ENCODE data around the gene XPO4. TPM values are rescaled to one million over a fixed set of nuclear protein-coding genes. Genes with fewer than 3 reads are reported as not detected.

XPO4 gene
- total RNA-seq, 2 donors from 2014 or later, result 9.1 to 9.6 TPM

- Histone ChIP-seq H3K36me3 (replicated peaks in 1 of 2; ENCODE audit: insufficient read depth in 1 of 2, low read depth in 2 of 2) (no peaks in the 10 kb centered on the region), H3K4me3 (no peak overlapping the region), H3K9me3 (no peaks in the 10 kb centered on the region), H3K4me1 (no peaks in the 10 kb centered on the region), H3K27me3 (no peaks in the 10 kb centered on the region), H3K27ac (no peak overlapping the region)
- 91 to 93% methylated on average over 5 of the region's 5 CpGs for WGBS, 2 donors
- no peak for ATAC-seq
- DNase-seq, result no peak
- TF ChIP-seq CTCF (IDR thresholded peaks at IDR 0.05) (no peak), POLR2A (IDR thresholded peaks at IDR 0.05) (no peak)
- intact Hi-C loops (cut with DNase I), result loop anchor here (5.0 to 10.0 kb wide), 2 partner anchors 110 to 328 kb away; no protein-coding TSS in a partner anchor
These were observed 77.6 kb downstream of the XPO4 start for GRCh38 chr13:20824762-20825476.

GRCh38 chr13:20823071-20823470, 79.5 kb downstream of the XPO4 start:
- ATAC-seq (no peak), DNase-seq (no peak)
- H3K4me3 ChIP-seq, result no peak overlapping the region
- no peaks in the 10 kb centered on the region for H3K4me1 ChIP-seq
- TF ChIP-seq CTCF (IDR thresholded peaks at IDR 0.05), result no peak
- TF ChIP-seq POLR2A (IDR thresholded peaks at IDR 0.05), result no peak
- WGBS, 2 donors, result 88 to 100% methylated on average over 1 of the region's 1 CpG
- no peaks in the 10 kb centered on the region for H3K27me3 ChIP-seq
- intact Hi-C loops (cut with DNase I), result loop anchor here (10.0 kb wide), 1 partner anchor 108 kb away; no protein-coding TSS in a partner anchor
- H3K36me3 ChIP-seq (replicated peaks in 1 of 2; ENCODE audit: insufficient read depth in 1 of 2, low read depth in 2 of 2), result no peaks in the 10 kb centered on the region
- no peaks in the 10 kb centered on the region for H3K9me3 ChIP-seq
- H3K27ac ChIP-seq, result no peak overlapping the region

- 86% methylated on average over 1 of the region's 1 CpG for WGBS, 2 donors
- no peaks in the 10 kb centered on the region for H3K9me3 ChIP-seq
- no peak for DNase-seq
- no peaks in the 10 kb centered on the region for H3K4me1 ChIP-seq
- H3K4me3 ChIP-seq, result no peak overlapping the region
- H3K27ac ChIP-seq, result no peak overlapping the region
- intact Hi-C loops (cut with DNase I), result loop anchor here (10.0 kb wide), 1 partner anchor 108 kb away; no protein-coding TSS in a partner anchor
- no peaks in the 10 kb centered on the region for H3K27me3 ChIP-seq
- no peak for ATAC-seq
- no peaks in the 10 kb centered on the region for H3K36me3 ChIP-seq (replicated peaks in 1 of 2; ENCODE audit: insufficient read depth in 1 of 2, low read depth in 2 of 2)
- TF ChIP-seq CTCF (IDR thresholded peaks at IDR 0.05) (no peak), POLR2A (IDR thresholded peaks at IDR 0.05) (no peak)
These were observed 80.1 kb downstream of the XPO4 start for GRCh38 chr13:20822406-20822805.

GRCh38 chr13:20819715-20820114, 82.8 kb downstream of the XPO4 start:
- intact Hi-C loops (cut with DNase I), result loop anchor here (10.0 kb wide), 1 partner anchor 105 kb away; no protein-coding TSS in a partner anchor
- H3K27ac ChIP-seq, result no peak overlapping the region
- no peaks in the 10 kb centered on the region for H3K9me3 ChIP-seq
- 97 to 98% methylated on average over 3 of the region's 3 CpGs for WGBS, 2 donors
- H3K4me3 ChIP-seq, result no peak overlapping the region
- no peaks in the 10 kb centered on the region for H3K36me3 ChIP-seq (replicated peaks in 1 of 2; ENCODE audit: insufficient read depth in 1 of 2, low read depth in 2 of 2)
- peaks cover 2% of the 10 kb centered on the region for H3K4me1 ChIP-seq
- DNase-seq (no peak), ATAC-seq (no peak)
- no peak for TF ChIP-seq CTCF (IDR thresholded peaks at IDR 0.05)
- H3K27me3 ChIP-seq, result no peaks in the 10 kb centered on the region

GRCh38 chr13:20815464-20815863, 87.1 kb downstream of the XPO4 start:
- intact Hi-C loops (cut with DNase I), result no loop called here
- ATAC-seq (no peak), DNase-seq (no peak)
- H3K27me3 ChIP-seq, result no peaks in the 10 kb centered on the region
- 35 to 40% methylated on average over 1 of the region's 1 CpG for WGBS, 2 donors
- H3K36me3 ChIP-seq (replicated peaks in 1 of 2; ENCODE audit: insufficient read depth in 1 of 2, low read depth in 2 of 2), result no peaks in the 10 kb centered on the region
- H3K4me1 ChIP-seq, result peaks cover 12% of the 10 kb centered on the region
- no peak overlapping the region for H3K4me3 ChIP-seq
- H3K9me3 ChIP-seq, result no peaks in the 10 kb centered on the region
- H3K27ac ChIP-seq, result no peak overlapping the region
- no peak for TF ChIP-seq POLR2A (IDR thresholded peaks at IDR 0.05)
- no peak for TF ChIP-seq CTCF (IDR thresholded peaks at IDR 0.05)

Measured in body of pancreas (tissue), 4 donors.